Stimulated activated CD4-positive, alpha-beta T cell treated with anti-CD3 and anti-CD28 coated beads, Interleukin-1b, Interleukin-23, amount 100 ng/mL, for 24 hours (primary cell): ENCODE data around the gene ILF2.
A peak's percentile ranks its signal among the peaks of the same experiment; 100 is the strongest.
"Not testable (repeated sequence)": the region's sequence is repeated elsewhere in the genome, so short reads cannot be mapped to it uniquely, and the experiment has no call there.

Source experiments
- DNase-seq, 4 experiments: peaks; one replicate each; pipeline ENCODE4 v3.0.0-alpha.2; 2020; ENCODE audit warnings: low read depth in 4 of 4, low spot score in 1 of 4

Gene ILF2

DNA sequence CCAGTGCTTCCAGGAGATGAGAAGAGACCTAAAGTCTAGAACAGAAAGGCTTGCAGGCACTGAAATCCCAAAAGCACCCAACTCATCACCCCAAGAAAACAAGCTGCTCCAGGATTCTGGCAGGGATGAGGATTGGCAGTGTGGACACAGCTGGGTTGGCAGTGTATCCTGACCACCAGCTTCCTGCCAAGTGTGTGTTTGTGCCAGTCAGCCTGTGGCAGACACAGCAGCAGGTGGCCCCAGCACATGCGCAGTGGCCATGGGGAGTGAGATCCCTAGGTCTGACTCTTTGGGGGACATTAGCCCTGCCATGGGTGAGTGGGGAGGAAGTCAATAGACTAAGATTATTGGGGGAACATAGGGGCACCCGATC lies 20.9 kb downstream of the ILF2 start:
- DNase-seq = no peak

- DNase-seq = no peak
These were observed 21.5 kb downstream of the ILF2 start for GRCh38 chr1:153649137-153649862.

- no peak for DNase-seq
These were observed 22.7 kb downstream of the ILF2 start for GRCh38 chr1:153648000-153648643.

DNA sequence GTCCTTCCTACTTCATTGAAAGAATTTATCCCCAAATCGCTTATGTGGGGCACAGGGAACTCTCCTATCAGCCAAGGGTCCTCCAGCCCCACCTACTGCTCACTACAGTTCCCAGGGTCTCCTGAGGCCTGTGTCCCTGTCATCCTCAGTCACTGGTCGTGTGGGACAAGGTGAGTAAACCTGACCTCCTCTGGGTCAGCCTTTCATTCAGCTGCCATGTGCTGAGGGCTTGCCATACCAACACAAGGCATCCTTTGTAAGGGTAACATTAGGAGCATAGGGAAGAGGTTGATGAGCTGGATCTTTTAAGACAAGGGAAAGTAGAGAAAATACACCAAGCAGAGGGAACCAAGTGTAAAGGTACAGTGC lies 23.5 kb downstream of the ILF2 start:
- DNase-seq = no peak

- DNase-seq = no peak
These were observed 24.0 kb downstream of the ILF2 start for GRCh38 chr1:153646672-153647345.

DNA sequence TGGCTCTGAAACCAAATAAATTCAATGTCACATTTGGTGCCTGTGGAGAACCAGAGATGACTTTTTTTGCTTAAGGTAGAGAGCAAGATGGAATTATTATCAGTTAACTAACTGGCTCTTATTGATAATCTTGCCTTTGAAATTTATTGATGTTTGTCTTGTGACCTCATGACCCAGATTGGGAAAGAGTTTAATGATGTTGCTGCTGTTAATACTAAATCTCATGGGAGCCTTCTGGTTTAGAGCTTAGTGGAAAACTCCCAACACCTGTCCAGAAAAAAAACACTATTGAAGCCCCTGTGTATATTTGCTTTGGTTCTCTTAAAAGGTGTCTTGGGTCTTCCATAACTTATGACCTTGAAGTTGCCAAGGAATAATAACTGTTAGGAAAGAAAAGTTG lies 27.0 kb downstream of the ILF2 start:
- DNase-seq = no peak

DNA sequence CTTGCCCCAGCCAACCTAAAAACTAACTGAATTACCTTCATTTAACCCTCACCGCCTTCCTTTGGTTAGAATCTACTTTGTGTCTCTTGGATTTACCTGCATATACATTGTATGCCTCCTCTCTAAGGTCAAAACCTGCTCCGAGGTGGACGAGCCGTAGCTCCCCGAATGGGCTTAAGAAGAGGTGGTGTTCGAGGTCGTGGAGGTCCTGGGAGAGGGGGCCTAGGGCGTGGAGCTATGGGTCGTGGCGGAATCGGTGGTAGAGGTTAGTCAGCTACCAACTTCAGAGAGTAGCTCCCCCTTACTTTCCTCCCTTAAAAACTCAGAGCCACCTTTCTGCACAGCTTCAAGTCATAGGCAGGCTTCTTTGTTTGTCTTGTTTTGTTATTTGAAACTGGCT lies 27.7 kb downstream of the ILF2 start:
- DNase-seq = no peak

DNA sequence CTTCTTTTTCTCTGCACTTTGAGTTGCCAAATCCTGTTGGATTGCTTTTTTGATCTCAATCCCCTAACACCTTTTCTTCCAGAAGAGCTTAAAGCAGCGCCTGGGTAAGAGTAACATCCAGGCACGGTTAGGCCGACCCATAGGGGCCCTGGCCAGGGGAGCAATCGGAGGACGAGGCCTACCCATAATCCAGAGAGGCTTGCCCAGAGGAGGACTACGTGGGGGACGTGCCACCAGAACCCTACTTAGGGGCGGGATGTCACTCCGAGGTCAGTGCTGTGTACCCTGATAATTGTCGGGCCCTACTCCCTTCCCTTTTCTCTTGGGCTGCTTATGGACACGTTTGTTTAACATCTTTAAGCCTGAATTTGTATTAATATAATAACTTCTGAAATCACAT lies 28.6 kb downstream of the ILF2 start:
- DNase-seq = no peak

- no peak for DNase-seq
These were observed 29.9 kb downstream of the ILF2 start for GRCh38 chr1:153640861-153641260.

- DNase-seq = not testable (repeated sequence)
These were observed 30.6 kb downstream of the ILF2 start for GRCh38 chr1:153640213-153640612.

DNA sequence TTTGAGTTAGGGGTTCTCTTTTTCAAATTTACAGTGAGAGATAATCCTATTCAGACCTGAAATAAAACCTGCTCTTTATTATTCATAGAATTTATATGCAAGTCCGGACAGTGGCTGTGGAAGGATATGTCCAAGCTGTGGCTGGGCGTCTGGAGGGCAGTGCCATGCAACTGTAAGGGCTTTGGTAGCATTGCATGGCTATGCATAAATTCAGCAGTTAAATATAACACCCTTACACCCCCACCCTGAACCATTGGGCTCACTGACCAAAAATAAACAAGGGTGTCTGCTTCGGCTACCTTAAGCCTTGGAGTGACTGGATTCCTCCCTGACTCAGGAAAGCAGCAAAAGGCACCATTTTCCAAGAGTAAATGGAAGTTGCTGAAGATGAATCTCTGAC lies 31.5 kb downstream of the ILF2 start:
- DNase-seq = no peak

- no peak for DNase-seq
These were observed 32.5 kb downstream of the ILF2 start for GRCh38 chr1:153638261-153638660.

GRCh38 chr1:153636312-153636711 lies 34.5 kb downstream of the ILF2 start:
- DNase-seq = no peak

DNA sequence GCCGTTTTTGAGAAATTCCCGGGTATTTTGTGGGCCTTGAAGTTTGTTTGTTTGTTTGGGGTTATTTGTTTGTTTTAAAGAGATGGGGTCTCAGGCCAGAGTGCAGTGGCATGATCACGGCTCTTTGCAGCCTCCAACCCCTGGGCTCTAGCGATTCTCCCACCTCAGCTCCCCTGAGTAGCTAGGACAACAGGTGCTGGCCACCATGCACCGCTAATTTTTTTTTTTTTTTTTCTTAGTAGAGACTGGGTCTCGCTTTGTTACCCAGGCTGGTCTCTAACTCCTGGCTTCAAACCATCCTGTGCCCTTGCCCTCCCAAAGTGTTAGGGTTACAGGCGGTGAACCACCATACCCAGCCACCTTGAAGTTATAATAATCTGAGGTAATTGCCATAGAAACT lies 34.9 kb downstream of the ILF2 start:
- DNase-seq = no peak

DNA sequence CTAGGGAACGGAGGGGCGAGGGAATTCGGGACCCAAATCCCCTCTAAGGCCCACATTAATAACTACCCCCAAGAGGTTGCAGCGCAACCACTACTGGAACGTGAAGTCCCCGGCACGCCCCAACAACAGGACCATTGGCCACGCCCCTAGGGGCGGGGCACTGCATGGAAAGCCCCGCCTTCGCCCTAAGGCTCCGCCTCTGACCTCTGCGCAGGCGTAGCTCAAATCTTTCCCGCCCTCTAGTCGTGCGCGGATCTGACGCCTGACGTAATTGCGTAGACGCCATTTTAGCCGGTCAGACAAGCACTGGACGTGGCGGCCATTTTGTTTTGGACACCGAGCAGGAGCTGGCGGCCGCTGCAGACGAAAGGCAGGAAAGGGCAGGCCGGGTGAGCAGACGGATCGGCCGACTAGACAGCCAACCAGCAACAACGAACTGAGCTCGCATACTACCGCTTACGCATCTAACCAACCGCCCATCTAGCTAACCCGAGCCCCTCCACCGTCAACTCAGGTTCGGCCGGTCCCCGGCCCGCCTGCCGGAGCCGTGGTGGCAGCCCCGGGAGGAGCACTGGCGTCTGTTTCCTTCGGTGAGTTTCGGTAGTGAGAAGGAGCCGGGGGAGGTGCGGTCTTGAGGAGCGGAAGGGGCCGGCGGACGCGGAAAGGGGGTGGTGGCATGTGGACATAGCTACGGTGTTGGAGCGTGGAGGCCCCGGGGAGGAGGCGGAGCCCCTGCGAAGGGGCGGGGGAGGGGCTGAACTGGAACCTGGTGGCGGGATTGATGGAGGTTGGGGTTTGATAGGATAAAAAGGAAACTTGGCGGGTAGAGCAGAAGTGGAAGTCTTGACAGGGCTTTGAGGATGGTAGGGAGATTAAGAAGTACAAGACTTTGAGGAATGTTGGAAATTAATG lies 36.8 kb downstream of the ILF2 start, which contains the start of gene CHTOP:
Gene CHTOP (plus strand): TSS at position 313 of the 912 bp plus-strand sequence. CDS start 2,523 bp downstream, outside the sequence.
- peak; percentile 92 to 95 (median 94) for DNase-seq

- DNase-seq = no peak
These were observed 37.5 kb downstream of the ILF2 start for GRCh38 chr1:153633161-153633753.

DNA sequence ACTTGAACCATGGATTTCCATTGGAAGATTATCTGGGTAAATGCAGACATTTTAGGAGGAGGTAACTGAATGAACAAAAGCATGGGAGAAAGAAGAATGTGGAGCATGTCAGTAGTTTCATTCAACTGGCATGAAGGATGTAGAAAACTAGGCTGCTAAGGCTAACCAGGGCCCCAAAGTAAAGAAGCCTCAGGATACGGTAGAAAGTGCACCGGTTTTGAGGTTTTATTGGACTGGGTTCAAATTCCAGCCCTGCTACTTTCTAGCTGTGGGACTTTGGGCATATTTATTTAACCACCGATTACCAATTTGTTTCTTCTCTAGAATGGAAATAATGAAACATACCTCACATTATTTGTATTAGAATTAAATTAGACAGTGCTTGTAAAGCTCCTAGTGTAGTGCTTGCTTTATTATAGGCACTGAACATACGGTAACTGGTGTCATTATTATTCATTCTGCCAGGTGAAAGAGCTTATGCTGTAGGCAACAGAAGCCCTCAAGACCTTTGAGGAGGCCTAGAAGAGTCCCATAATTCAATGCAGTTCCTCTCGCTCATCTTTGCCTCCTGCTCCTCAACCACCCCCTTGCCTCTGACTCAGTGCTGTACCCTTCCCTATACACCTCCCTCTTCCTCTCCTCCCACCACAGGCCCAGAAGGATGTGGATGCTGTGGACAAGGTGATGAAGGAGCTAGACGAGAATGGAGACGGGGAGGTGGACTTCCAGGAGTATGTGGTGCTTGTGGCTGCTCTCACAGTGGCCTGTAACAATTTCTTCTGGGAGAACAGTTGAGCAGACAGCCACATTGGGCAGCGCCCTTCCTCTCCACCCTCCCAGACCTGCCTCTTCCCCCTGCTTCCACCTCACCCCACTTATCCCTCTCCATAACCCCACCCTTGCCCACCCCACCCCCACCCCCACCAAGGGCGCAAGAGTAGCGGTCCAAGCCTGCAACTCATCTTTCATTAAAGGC lies 39.5 kb downstream of the ILF2 start:
- no peak for DNase-seq

DNA sequence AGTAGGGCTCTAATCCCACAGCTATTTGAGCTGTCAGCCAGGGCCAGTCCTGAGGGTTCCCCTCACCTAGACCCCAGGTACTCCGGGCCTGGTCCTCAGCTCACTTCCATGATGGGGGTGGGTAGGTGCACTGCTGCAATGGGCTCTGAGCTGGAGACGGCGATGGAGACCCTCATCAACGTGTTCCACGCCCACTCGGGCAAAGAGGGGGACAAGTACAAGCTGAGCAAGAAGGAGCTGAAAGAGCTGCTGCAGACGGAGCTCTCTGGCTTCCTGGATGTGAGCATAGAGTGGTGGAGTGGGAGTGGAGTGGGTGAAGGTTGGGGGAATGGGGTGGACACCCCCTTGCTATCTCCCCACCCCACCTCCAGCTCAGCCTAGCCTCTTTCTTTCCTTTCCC lies 40.4 kb downstream of the ILF2 start:
- no peak for DNase-seq

GRCh38 chr1:153629971-153630370 lies 40.8 kb downstream of the ILF2 start:
- DNase-seq = no peak

GRCh38 chr1:153629343-153629665 lies 41.5 kb downstream of the ILF2 start:
- no peak for DNase-seq
